Fibroblast of mammary gland (primary cell): ENCODE data around the gene IPO5.

ENCODE experiments used
- DNase-seq: peaks from one replicate; pipeline ENCODE4 v3.0.0-alpha.2; 2010; ENCODE audit warnings: low read depth
- H3K4me3 ChIP-seq: 2 replicates; pipeline ENCODE4 v1.5.1; 2011; ENCODE audit warnings: low read depth, mild to moderate bottlenecking, low read length, moderate library complexity; ENCODE audit not compliant: control insufficient read depth
- CTCF ChIP-seq: conservative IDR thresholded peaks from 2 replicates; pipeline ENCODE4 v1.5.1; 2011; ENCODE audit warnings: low read depth, low read length, inconsistent platforms; ENCODE audit not compliant: control insufficient read depth, insufficient read depth

The IPO5 gene

GRCh38 chr13:97935071-97935470, 18.4 kb upstream of the IPO5 start:
- TF ChIP-seq CTCF = no peak
- DNase-seq = no peak
- H3K4me3 ChIP-seq = no peak overlapping the region

GRCh38 chr13:97936036-97936435, 17.4 kb upstream of the IPO5 start:
- DNase-seq = no peak
- H3K4me3 ChIP-seq = no peak overlapping the region
- TF ChIP-seq CTCF = no peak

GRCh38 chr13:97938706-97939475, 14.6 kb upstream of the IPO5 start:
- H3K4me3 ChIP-seq = no peak overlapping the region
- peak; percentile 34 for DNase-seq

GRCh38 chr13:97944396-97945029, 9.0 kb upstream of the IPO5 start:
- peak; percentile 48 for DNase-seq

More at GRCh38 chr13:97938706-97939475, 14.6 kb upstream of the IPO5 start:
- TF ChIP-seq CTCF = no peak

GRCh38 chr13:97945342-97945741, 8.1 kb upstream of the IPO5 start:
- no peak overlapping the region for H3K4me3 ChIP-seq
- TF ChIP-seq CTCF = no peak
- no peak for DNase-seq

More at GRCh38 chr13:97944396-97945029, 9.0 kb upstream of the IPO5 start:
- TF ChIP-seq CTCF = no peak
- H3K4me3 ChIP-seq = no peak overlapping the region

- TF ChIP-seq CTCF = peak; percentile 16
- no peak for DNase-seq
- no peak overlapping the region for H3K4me3 ChIP-seq
Observed at GRCh38 chr13:97945792-97946419, 7.6 kb upstream of the IPO5 start.
